Activated T-cell treated with anti-CD3 and anti-CD28 coated beads for 24 hours (primary cell): ENCODE measurements around the gene ZNF227.
"Not testable (repeated sequence)": the region's sequence is repeated elsewhere in the genome, so short reads cannot be mapped to it uniquely, and the experiment has no call there.

Source experiments
- DNase-seq: peaks from one replicate; pipeline ENCODE4 v3.0.0-alpha.2; 2020; ENCODE audit warnings: low read depth

ZNF227 gene

DNA sequence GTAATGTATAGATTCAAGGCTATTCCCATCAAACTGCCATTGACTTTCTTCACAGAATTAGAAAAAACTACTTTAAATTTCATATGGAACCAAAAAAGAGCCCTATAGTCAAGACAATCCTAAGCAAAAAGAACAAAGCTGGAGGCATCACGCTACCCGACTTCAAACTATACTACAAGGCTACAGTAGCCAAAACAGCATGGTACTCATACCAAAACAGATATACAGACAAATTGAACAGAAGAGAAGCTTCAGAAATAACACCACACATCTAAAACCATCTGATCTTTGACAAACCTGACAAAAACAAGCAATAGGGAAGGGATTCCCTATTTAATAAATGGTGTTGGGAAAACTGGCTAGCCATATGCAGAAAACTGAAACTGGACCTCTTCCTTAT lies 40.0 kb downstream of the ZNF227 start:
- DNase-seq = not testable (repeated sequence)

DNA sequence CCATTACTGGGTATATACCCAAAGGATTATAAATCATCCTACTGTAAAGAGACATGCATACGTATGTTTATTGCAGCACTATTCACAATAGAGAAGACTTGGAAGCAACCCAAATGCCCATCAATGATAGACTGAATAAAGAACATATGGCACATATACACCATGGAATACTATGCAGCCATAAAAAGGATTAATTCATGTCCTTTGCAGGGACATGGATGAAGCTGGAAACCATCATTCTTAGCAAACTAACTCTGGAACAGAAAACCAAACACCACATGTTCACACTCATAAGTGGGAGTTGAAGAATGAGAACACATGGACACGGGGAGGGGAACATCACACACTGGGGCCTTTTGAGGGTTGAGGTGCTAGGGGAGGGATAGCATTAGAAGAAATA lies 41.1 kb downstream of the ZNF227 start:
- not testable (repeated sequence) for DNase-seq

GRCh38 chr19:44254496-44254895 lies 42.2 kb downstream of the ZNF227 start:
- no peak for DNase-seq

DNA sequence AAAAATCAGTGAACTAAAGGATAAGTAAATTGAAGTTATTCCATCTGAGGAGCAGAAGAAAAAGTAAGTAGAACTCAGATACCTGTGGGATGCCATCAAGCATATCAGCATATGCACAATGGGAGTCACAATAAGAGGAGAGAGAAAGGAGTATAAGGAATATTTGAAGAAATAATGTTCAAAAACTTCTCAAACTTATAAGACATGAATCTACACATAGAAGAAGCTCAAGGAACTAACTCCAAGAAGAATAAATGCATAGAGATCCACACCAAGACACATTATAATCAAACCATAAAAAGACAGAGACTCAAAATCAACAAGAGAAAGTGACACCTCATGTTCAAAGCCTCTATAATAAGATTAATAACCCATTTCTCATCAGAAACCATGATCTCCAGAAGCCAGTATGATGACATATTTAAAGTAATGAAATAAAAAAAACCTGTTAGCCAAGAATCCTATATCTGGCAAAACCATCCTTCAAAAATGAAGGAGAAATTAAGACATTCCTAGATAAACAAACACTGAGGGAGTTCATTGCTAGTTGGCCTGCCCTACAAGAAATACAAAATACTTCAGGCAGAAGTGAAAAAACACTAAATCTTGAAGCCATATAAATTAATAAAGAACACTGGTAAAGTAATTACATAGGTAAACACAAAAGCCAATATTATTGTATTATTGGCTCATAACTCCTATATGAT lies 43.5 kb downstream of the ZNF227 start:
- no peak for DNase-seq

- DNase-seq = no peak
Measured at GRCh38 chr19:44258136-44258535, 45.8 kb downstream of the ZNF227 start.

DNA sequence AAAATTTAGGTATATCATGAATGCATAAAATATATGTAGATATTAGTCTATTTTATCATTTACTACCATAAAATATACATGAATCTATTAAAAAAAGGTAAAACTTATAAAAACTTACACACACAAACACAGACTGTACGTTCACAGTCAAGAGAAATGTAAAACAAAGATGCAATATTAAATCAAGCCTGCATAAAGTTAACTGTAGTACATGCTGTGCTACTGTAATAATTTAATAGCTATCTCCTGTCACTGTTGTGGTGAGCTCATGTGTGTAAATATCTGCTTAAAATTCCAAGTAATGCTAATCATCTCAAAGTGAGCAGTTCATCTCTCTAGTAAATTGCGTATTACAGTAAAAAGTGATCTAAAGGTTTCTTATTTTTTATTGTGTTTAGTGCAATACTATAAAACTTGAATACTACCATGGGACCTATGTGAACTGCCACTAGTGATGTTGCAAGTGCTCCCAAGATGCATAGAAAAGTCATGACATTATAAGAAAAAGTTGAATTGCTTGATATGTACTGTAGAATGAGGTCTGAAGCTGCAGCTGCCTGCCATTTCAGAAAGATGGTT lies 46.6 kb downstream of the ZNF227 start:
- DNase-seq = no peak

- no peak for DNase-seq
Measured at GRCh38 chr19:44260343-44260681, 48.0 kb downstream of the ZNF227 start.

DNA sequence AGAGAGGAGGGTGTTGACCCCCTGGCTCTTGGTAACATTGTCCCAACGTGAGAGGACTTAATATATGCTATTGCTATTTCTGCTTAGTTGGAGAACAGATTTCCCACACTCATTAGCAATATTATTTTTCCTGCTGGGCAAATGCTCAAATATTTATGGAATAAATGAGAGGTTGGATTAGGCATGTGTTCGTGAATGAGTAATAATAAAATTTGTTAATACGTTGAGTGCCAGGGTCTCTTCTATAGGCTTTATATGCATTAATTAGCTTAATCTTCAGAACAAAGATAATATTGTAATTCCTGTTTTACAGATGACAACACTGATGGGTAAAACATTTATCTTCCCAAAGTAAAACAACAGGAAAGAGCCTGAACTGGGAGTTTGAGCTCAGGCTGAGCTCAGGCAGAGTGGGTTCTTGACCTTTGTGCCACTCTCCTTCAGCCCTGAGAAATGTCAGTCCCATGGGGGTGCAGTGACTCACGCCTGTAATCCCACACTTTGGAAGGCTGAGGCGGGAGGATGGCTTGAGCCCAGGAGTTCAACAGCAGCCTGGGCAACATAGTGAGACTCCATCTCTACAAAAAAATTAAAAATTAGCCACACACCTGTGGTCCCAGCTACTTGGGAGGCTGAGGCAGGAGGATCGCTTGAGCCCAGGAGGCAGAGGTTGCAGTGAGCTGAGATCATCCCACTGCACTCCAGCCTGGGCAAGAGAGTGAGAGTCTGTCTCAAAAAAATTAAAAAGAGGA lies 48.5 kb downstream of the ZNF227 start:
- no peak for DNase-seq

DNA sequence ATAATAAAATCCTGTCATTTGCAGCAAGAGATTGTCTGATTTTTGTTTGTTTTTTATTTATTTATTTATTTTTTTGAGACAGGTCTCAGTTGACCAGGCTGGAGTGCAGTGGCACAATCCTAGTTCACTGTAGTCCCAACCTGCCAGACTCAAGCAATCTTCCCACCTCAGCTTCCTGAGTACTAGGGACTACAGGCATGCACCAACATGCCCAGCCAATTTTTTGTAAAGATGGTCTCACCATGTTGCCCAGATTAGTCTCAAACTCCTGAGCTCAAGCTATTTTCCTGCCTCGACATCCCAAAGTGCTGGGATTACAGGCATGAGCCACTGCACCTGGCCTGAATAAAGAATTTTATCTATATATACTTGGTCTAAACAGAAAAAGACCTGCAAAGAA lies 65.0 kb downstream of the ZNF227 start:
- no peak for DNase-seq

DNA sequence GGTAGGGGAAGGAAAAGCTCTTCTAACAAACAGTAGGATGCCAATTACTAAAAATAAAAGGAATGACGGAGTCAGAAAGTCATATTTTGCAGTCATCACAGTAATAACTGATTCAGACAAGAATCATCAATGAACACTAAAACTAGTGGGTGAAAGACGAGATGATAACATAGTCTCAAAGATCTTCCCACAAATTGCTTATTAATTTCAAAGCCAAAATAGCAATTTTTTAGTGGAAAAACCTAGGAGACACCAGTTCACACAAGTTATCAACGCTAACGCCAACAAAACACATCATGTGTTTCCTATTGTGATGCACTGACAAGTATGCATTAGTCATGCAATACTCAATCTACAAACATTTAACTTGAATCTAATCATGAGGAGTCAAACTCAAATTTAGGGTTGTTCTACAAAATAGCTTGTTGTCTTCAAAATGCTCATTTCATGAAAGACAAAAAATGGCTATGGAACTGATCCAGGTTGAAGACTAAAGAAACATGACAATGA lies 65.9 kb downstream of the ZNF227 start:
- DNase-seq = no peak

GRCh38 chr19:44280916-44281315 lies 68.6 kb downstream of the ZNF227 start:
- DNase-seq = no peak

DNA sequence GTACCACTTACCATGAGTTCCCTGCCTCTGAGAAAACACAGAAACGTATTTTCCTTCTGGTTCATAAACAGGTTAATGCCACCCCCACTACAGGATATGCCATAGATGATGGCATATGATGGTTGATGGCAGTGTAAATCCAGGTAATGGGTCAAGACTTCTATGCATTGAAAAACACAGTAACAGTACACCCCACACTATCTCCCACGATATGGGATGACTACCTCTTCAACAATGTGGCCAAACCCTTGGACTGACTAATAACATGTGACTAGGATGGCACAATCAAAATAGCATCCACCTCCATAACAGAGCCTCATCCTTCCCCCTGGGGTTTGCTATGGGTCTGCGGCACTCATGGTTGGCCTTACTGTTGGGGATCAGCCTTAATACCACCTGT lies 70.5 kb downstream of the ZNF227 start:
- DNase-seq = no peak

GRCh38 chr19:44284968-44285367 lies 72.6 kb downstream of the ZNF227 start:
- no peak for DNase-seq
